ENCODE measurements around the gene PTS.

Gene PTS

DNA sequence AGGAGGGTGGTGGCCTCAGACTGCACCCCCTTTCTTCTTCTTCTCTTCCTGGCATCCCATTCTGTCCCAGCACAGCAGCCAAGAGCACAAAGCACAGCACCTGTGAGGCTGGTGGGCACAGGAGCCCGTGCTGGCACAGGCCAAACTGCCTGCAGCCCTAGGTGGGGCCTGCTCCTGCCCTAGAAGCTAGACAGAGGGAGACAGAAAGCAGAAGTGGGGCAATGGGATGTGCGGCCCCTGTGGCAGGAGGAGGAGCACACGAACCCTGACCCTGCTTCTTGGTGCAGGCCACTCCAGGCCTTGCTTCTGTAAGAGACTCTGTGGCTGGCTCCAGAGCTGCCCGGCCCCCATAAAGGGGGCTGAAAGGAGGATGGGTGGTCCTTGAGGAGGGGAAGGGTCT lies 3.9 kb upstream of the PTS start:
- DNase-seq = no peak

DNA sequence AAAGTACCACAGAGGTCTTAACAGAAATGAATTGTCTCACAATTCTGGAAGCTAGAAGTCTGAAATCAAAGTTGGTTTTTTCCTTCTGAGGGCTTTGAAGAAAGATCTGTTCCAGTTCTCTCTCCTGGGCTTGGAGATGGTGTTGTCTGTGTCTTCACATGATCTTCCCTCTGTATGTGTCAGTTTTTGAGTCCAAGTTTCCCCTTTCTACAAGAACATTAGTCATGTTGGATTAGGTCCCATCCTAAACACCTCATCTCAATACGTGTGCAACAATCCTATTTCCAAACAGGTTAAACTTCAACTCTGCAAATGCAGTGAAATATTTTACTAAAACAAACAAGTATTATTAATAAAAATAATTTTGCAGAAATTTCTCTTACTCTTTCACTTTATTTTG lies 3.1 kb upstream of the PTS start:
- no peak for DNase-seq

DNA sequence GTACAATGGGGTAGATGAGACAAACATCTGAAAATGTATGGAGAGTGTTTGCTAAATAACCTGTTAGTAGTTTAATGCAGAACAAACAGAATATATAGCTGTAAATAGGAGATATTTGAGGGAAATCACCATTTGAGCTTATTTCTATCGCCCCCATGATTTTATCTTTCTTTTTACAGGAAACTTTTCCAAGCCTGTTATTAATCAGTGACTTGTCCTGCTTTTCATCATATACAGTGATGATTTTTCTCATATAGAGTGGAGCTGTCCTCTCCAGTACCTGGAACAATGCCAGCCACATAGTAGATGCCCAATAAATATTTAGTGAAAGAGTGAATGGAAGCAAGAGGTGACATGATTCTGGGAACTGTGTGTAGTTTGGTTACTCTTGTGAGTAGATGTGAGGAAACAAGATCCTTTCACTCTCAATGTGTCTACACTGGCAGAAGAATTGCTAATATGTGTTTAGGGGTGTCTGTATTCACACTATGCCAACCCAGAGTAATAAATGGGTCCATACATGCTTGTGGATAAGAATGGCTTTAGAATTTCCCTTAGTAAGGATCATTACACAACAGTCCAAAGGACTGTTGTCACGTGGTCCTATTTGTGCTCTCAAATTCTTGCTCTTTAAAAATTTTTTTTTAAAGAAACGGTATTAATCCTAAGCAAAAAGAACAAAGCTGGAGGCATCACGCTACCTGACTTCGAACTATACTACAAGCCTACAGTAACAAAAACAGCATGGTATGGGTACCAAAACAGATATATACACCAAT lies 2.3 kb upstream of the PTS start:
- no peak for DNase-seq

DNA sequence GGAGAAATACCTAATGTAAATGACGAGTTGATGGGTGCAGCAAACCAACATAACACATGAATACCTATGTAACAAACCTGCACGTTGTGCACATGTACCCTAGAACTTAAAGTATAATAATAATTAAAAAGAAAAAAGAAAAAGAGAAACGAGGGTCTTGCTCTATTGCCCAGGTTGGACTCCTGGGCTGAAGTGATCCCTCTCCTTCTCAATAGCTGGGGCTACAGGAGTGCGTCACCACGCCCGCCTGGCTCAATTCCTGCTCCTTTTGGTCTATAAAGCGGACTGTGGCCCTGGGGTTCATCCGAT lies 521 bp upstream of the PTS start:
- no peak for DNase-seq

DNA sequence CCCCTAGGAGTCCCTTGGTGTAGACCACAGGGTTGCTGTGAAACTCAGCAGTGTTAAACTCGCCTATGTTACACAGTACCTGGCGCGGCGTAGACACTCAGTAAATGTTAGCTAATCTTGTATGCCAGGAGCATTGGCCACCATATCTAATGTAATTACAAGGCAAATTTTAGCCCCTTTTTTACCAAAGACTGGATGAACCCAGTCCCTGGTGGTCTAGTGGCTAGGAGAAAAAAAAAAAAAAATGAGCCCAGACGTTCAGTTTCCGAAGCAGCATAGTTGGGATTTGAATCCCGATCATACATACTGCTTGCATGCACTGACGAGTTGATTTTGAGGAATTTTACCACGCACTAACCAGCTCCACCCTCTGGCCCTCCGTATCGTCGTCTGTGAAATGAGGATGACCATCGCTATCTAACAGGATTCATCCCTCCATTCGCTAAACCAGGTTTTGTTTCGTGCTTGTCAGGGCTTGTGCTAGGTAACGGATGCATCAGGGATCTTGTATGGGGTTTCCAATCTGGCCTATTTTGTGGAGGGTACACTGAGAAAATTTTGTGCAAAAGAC lies 688 bp downstream of the PTS start:
- DNase-seq = peak in 1 of 2 experiments; percentile 7

DNA sequence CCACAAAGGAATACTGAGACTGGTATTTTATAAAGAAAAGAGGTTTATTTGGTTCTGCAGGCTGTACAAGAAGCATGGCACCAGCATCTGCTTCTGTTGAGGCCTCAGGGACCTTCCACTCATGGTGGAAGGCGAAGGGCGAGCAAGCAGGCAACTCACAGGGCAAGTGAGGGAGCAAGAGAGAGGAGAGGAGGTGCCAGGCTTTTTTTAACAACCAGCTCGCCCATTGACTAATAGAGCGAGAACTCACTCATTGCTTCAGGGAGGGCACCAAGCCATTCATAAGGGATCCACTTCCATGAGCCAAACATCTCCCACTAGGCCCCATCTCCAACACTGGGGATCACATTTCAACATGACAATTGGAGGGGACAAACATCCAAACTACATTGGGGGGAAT lies 1.2 kb downstream of the PTS start:
- DNase-seq = no peak

DNA sequence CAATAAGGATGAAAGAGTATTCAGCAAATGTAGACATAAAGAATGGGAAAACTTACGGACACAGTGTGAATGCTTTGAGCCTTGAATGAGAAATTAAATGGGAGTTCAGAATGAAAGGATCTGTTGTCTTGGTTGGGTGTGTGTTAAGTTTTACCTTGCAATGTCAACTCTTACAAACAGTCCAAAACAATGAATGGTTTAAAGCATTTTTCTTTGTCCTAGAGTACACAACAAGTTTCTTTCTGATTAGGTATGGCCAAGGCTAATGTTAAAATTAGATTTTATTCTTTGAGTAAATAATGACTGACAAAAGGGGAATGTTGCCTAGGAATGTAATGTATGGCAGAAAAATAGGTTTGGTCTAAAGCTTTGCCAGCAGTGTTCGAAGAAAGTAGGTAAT lies 2.5 kb downstream of the PTS start:
- DNase-seq = no peak

DNA sequence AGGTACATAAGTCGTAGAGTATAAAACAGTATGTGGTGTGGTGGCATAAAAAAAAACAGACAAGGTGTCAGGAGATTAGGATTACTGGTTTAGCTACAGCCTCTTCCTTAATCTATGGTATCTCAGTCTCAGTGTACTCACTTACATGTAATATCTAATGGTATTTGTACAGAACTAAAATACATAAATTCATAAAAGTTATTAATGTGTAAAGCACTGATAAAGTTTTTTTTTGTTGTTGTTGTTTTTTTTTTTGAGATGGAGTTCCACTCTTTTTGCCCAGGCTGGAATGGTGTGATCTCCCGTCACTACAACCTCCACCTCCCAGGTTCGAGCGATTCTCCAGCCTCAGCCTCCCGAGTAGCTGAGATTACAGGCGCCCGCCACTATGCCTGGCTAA lies 2.9 kb downstream of the PTS start:
- DNase-seq = no peak

DNA sequence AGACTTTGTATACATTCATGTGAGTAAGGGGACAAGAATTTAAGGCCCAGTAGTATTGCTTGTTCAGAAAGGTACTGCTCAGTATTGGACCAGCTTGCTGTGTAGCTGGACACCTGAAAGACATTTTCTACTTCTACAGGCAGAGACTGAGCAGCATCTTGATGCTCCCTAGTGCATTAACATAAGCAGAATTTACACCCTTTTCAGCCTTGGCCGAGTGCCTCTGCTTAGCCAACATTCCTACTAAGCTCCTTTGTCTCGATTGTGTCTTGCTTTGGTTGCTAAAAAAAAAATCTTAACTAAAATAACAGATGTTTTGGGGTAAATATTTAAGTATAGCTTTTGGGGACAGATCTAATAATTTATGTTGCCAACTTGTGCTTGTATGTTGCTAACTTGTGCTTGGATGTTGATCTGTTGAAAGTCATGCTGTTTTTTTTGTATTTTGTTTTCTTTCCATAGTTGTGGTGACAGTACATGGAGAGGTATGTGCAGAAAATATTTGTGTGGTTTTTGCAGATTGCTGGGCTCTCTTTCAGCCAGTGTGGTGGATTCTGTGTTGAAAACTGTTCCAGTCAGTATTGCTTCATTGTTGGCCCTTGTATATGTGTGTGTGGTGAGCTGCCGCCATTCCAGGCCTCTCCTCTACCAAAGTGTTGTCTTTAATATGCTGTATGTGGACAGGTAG lies 3.7 kb downstream of the PTS start:
- no peak for DNase-seq

DNA sequence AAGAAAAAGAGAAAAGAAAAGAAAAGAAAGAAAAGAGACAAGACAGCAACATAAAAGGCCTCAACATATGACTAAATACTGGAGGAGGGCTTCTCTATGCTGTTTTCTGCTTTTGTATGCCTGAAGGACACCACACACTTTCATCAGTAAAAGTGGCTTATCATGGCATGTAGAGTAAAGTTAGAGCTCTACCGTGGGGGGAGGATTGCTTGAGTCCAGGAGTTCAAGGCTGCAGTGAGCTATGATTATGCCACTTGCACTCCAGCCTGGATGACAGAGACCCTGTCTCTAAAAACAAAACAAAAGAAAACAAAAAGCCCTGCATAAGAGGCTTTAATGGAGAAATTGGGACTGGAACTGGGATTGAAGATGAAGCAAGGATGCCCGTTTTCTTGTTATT lies 5.7 kb downstream of the PTS start:
- DNase-seq = no peak

DNA sequence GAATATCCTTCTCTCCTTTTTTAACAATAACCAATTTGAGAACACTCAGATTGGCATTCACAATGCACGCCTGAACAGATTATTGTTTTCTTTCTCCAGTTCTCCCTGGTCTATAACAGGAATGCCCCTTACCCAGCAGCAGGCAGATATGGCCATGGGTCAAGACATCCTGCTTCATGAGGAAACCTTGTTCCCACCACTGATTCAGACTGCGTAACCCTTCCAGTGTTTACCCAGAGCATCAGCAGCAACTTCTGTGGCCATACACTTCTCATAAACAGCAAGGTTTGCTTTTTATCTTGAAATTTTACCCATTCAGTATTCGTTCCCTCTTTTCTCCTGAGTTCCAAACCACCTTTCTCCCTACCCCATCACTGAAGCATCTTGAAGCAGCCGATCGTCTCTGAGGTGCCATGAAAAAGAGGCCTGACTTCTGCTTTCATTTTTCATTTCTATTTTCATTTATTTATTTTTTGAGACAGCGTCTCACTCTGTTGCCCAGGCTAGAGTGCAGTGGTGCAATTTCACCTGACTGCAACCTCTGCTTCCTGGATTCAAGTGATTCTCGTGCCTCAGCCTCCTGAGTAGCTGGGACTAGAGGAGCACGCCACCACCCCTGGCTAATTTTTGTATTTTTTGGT lies 9.6 kb downstream of the PTS start:
- no peak for DNase-seq

DNA sequence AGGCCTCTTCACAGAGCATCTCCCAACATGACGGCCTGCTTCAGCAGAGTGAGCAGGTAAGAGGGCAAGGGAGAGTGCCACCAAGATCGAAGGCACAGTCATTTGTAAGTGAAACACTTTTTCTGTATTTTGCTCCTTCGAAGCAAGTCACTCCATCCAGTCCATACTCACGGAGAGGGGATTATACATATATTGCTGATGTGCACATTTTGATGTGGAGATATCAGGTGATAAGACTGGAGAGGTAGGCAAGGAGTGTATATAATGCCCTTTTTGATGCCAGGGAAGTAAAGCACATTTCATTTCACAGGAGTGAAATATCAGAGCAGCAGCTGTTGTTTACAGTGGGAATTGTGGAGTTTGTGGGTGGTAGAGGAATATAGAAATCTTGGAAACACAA lies 11.2 kb downstream of the PTS start:
- DNase-seq = no peak

DNA sequence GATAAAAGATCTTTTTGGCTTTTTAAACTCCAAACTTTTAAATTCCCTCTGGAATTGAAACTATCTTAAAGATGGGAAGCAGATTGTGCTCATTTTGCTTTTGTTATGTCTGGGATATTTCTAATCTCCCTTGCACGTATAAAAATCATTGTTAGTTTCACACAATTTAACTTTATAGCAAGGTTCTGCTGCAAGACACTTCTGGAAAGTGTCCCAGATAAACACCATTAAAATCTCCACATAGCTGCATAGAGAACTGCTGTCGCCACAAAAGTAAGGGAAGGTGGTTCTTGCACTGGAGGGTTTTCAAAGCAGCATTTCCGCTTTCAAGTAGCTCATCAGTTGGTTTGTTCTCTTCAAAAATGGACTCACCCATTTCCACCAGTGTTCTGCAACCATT lies 11.8 kb downstream of the PTS start:
- no peak for DNase-seq

DNA sequence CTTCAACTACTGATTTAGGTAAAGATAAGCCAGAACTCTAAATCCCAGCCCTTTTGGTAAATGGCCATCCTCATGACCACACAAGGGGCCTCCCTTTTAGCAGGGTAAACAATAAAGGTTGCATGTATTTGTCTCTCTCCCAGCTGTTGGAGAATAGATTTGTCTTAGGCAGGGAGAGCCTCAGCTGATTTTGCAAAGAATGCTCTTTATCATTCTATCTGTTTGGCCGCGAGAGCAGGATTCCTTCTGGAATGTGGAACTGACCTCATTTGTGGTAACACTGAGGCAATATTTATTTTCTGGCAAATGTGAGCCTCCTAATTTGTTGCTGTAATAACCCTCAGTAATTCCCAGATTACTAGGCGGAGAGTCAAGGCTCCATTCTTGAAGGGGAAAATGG lies 15.3 kb downstream of the PTS start:
- no peak for DNase-seq

DNA sequence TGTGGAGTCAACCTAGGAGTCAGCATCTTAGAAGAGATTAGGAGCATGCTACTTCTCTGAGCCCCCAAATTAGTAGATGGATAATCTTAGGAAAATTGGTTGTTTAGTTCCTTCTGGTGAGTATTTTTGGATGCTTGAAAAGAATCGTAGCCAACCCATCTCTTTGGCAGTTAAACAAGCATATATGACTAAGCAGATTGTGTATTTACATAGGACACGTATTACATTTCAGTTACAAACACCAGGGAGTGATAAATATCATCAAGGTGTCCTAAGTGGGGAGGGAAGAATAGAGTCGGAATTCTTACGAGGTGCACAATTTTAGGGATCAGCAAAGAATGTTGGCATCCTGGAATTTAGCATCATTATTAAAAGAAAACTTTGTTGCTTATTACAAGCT lies 21.0 kb downstream of the PTS start:
- no peak for DNase-seq

DNA sequence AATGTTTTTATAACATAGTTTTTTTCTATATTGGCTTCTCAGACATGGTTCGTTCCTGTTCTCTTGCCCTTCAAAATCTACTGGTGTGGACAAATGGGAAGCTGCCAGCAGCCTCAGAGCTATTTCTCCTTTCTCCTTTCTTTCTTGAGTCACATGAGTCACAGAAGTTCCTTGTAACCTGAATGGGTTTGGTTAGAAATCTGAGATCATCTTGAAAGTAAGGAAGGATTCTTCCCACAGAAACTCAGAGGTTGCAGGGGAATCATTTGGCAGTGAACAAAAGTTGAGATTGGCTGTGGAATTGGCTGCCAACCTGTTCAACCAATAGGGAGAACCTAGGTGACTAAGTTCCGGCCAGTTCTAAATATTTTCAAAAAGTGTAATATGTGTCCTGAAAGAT lies 22.0 kb downstream of the PTS start:
- DNase-seq = no peak

DNA sequence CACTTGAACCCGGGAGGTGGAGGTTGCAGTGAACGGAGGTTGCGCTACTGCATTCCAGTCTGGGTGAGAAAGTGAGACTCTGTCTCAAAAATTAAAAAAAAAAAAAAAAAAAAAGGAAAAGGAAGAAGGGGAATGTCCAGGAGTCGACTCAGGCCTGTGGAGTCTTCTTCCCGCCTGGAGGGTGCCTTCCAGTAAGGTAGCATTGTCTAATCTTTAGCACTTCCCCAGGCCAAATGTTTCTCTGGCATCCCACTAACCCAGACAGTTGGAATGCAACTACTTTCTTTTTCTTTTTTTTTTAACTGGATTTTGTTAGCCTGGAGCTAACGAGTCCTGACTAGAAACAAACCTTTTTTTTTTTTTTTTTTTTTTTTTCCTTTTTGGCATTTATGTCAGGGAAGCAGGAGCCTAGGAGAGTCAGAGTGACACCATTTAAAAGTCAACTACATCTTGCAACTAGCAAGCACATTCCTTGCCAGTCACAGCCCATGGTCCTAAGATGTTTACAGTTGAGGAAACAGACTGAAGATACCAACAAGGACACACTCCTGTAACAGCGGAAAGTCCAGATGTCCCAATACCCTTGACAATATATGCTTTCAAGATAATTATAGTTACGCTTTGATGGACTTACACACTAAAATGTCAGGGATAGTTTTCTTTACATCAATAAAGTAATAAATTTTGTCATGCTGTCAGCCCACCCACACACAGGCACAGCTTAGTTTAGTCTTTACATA lies 23.8 kb downstream of the PTS start:
- no peak for DNase-seq

DNA sequence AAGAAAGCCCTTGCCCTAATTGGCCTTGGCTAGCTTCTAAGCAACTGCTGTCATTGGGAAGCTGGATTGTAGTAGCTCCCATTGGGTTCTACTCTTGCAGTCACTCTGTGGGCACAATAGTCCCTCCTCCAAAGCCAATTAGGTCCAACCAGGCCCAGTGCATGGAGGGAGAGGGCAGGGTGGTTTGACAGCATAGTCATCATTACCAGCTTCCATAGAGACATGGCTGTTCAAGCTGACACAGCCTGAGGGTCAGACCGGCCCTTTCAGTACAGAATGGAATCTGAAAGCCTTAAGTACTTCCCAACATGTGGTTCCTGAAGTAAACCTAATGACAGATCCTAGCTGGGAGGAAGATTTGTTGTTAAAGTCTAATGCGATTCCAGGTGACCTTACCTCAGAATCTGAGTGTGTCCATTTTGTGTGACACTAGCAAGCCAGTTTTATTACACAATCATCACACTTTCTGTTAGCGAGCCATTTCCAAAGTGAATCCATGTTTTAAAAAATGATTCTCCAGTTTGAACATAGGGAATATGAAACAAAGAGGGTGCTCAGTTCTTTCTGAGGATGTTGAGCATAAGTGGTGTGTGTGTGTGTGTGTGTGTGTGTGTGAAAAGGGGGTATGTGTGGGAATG lies 27.5 kb downstream of the PTS start:
- no peak for DNase-seq

DNA sequence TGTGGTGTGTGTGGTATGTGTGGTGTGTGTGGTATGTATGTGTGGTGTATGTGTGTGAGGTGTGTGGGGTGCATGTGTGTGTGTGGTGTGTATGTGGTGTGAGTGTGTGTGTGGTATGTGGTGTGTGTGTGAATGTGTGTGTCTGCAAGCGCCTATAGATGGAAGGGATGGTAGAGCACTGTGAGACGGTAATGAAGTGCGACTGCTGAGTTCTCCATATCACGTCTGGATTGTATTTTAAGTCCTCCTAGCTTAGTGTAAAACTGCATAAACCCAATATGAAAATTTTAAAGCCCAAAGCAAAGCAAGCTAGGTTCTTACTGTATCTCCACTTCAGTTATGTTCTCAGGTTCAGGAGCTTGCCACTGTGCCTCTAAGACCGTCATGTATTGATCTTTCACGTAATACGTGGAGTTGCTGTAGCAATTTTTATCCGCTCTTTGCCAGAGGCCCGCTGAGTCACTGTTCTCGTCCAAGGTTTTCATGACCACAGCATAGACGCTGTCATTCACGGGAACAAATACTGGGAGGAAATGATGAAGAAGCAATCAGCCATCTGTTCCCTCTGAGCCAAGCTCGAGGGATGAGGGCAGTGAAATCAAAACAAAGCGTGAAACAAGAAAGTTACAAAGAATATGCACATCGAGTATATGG lies 29.0 kb downstream of the PTS start:
- DNase-seq = no peak

DNA sequence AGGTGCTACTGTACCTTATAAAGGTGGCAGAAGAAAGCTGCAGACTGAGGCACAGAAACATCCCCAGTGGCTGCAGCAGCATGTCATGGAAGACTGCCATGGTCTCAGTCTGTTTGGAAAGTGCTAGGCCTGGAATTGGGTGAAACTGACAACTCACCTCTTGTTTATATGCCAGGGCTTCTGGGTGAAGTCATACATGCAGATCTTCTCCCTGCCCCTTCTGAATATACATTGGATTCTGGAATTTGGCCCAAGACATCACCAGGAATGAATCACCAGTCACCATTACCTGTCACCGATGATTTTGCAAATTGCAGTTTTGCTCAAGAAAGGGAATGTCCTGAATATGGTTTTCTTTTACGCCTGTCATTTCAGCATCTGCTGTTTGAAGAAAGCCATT lies 34.3 kb downstream of the PTS start, which contains the start of gene PLET1:
Gene PLET1 (minus strand): TSS at position 371 of the 400 bp plus-strand sequence. CDS start 271 bp downstream, at position 100.
- DNase-seq = no peak

DNA sequence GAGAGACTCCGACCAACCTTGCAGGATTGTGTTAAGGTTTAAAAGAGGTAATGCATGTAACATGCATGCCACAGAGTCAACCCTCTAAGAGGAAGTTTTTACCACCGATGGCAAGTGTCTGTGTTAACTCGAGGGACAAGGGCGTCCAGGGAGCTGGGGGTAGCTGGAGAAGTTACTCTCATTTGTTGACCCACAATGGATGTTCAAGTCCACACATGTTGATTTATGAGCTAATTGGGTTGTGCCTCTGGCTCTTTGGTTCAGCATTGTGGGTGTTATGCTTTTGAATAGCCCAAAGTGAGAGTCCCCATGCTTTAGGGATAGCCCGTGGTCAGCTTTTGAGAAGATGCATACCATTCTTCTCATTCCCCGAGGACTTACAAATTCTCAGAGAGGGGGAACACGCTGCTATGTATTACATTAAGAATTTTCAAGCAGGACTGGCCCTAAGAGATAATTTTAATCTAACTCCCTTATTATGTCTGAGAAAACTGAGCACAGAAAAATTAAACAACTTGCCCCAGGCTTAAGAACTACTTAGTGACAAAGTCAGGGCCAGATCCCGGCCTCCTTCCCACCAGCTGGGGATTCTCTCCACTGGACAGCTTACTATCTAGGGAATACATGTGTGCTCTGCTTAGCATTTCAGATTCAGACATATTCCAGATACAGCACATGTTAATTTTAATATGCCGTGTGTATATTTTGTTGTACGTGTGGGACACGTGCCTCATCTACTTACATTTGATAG lies 39.6 kb downstream of the PTS start:
- no peak for DNase-seq

DNA sequence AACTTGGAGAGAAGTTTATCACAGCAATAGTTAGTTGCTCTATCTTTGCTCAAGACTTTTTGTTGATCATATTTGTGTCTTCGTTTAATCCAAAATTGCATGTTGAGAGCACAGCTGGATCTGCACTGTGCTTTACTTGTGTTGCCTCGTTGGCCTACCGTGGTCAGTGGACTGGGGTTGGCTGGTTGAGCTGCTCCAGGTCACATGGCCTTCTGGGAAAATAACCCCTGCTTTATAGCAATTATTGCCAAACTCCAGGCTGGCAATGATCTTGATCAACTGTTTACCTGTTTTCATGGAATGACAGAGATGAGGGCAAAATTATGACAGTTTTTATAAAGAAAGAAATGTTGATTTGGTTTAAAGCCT lies 40.2 kb downstream of the PTS start:
- DNase-seq = no peak

All from NCI-H1930 (cell line).